MM.1S (cell line): ENCODE measurements around the gene SMARCAD1.

Experiments
- EZH2phosphoT487 ChIP-seq: fragments of 300-600 bp; sonication (generic); IDR thresholded peaks from 2 replicates; pipeline ENCODE4 v1.6.1; 2018; ENCODE audit warnings: antibody characterized with exemption, low read length
- TF ChIP-seq, protein P1 (sequence below): fragments of 300-600 bp; sonication (generic); IDR thresholded peaks from 2 replicates; pipeline ENCODE4 v1.5.1; 2016; ENCODE audit warnings: antibody characterized with exemption, low read length, mixed read lengths

- TF ChIP-seq, protein P1, sequence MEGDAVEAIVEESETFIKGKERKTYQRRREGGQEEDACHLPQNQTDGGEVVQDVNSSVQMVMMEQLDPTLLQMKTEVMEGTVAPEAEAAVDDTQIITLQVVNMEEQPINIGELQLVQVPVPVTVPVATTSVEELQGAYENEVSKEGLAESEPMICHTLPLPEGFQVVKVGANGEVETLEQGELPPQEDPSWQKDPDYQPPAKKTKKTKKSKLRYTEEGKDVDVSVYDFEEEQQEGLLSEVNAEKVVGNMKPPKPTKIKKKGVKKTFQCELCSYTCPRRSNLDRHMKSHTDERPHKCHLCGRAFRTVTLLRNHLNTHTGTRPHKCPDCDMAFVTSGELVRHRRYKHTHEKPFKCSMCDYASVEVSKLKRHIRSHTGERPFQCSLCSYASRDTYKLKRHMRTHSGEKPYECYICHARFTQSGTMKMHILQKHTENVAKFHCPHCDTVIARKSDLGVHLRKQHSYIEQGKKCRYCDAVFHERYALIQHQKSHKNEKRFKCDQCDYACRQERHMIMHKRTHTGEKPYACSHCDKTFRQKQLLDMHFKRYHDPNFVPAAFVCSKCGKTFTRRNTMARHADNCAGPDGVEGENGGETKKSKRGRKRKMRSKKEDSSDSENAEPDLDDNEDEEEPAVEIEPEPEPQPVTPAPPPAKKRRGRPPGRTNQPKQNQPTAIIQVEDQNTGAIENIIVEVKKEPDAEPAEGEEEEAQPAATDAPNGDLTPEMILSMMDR = no peak
- TF ChIP-seq EZH2phosphoT487 = no peak
Observed at GRCh38 chr4:94262163-94263016, 54.7 kb downstream of the SMARCAD1 start.
